Esophagus muscularis mucosa (tissue), 4 donors: ENCODE results near the gene TNS1. TPM values are rescaled to one million over a fixed set of nuclear protein-coding genes. Genes with fewer than 3 reads are reported as not detected.
A peak's percentile ranks its signal among the peaks of the same experiment; 100 is the strongest.

Experiments used
- DNase-seq: peaks from one replicate; pipeline ENCODE4 v3.0.0-alpha.2; 2017; ENCODE audit errors: extremely low spot score
- H3K27ac ChIP-seq, 4 donors: fragments of 200-600 bp; sonication (generic); replicated peaks in 1 of 4; 1 replicate in 3 of 4; 2 replicates in 1 of 4; pipeline ENCODE4 v1.5.1; 2016 to 2019; ENCODE audit warnings: mild to moderate bottlenecking in 1 of 4
- H3K27me3 ChIP-seq, 4 donors: fragments of 200-600 bp; sonication (generic); one replicate each; pipeline versions ENCODE4 v1.5.1 to v1.6.0; 2016 to 2019
- H3K36me3 ChIP-seq, 4 donors: fragments of 200-600 bp; sonication (generic); one replicate each; pipeline ENCODE4 v1.5.1; 2016 to 2019
- H3K4me1 ChIP-seq, 4 donors: fragments of 200-600 bp; sonication (generic); one replicate each; pipeline ENCODE4 v1.5.1; 2016 to 2019
- H3K4me3 ChIP-seq, 4 donors: fragments of 200-600 bp; sonication (generic); 1 replicate in 2 of 4; 2 replicates in 2 of 4; pipeline ENCODE4 v1.5.1; 2016 to 2019; ENCODE audit warnings: mild to moderate bottlenecking in 4 of 4, moderate library complexity in 1 of 4
- H3K9me3 ChIP-seq, 4 donors: fragments of 200-600 bp; sonication (generic); 1 replicate in 3 of 4; 2 replicates in 1 of 4; pipeline ENCODE4 v1.5.1; 2016 to 2019
- CTCF ChIP-seq, 3 experiments: fragments of 200-600 bp in 2 of 3; fragments of 450-650 bp in 1 of 3; sonication (generic) in 2 of 3; IDR thresholded peaks; one replicate each; pipeline ENCODE4 v1.5.1; 2017 to 2019; ENCODE audit warnings: antibody characterized with exemption in 3 of 3, mild to moderate bottlenecking in 2 of 3, moderate library complexity in 1 of 3
- EP300 ChIP-seq: sonication (generic); formaldehyde crosslinking; IDR thresholded peaks from one replicate; pipeline ENCODE4 v1.6.1; 2017; ENCODE audit warnings: antibody characterized with exemption
- POLR2A ChIP-seq: fragments of 450-650 bp; IDR thresholded peaks from one replicate; pipeline ENCODE4 v1.6.1; 2017; ENCODE audit warnings: antibody characterized with exemption, moderate library complexity, mild to moderate bottlenecking, low read depth
- POLR2AphosphoS5 ChIP-seq, 2 donors: sonication (generic); formaldehyde crosslinking; IDR thresholded peaks; one replicate each; pipeline ENCODE4 v1.6.1; 2017; ENCODE audit warnings: antibody characterized with exemption in 2 of 2
- WGBS: methylation state at CpG from one replicate; pipeline ENCODE4 v1.1.5; 2018; 5-methylcytosine and 5-hydroxymethylcytosine counted together
- intact Hi-C: fragments of 100-400 bp; cut with DNase I; formaldehyde crosslinking; loops from one replicate; pipeline ENCODE4 v1.15.1; 2023
- total RNA-seq, 4 donors: library from RNA; depleted of rRNA; stranded (reverse); fragments of >200 nt; gene quantifications; one replicate each; pipeline versions ENCODE4 v1.1.0 to v1.2.1, GENCODE V29; 2016

TNS1 gene
- total RNA-seq, 4 donors from 2014 or later = 1,001 to 2,170 (median 1,411) TPM

- no peaks in the 10 kb centered on the region for H3K27me3 ChIP-seq
- DNase-seq = no peak
- H3K36me3 ChIP-seq = peaks cover 54 to 91% (median 91%) of the 10 kb centered on the region in 4 donors
- intact Hi-C loops = no loop called here
- H3K9me3 ChIP-seq = no peaks in the 10 kb centered on the region
- H3K4me1 ChIP-seq = peaks cover 60 to 96% (median 92%) of the 10 kb centered on the region in 4 donors
- TF ChIP-seq POLR2A (no peak), CTCF (IDR thresholded peaks at IDR 0.05) (no peak), EP300 (no peak), POLR2AphosphoS5 (IDR thresholded peaks at IDR 0.05) (peak; percentile 7 to 30)
- H3K27ac ChIP-seq = peak overlapping the region; percentile 76 to 82 (median 82)
- WGBS = 42% methylated on average over 8 of the region's 9 CpGs
- H3K4me3 ChIP-seq = no peak overlapping the region
These were observed 197.8 kb downstream of the TNS1 start for GRCh38 chr2:217804791-217805667.

GRCh38 chr2:217804338-217804737 is 198.5 kb downstream of the TNS1 start:
- peaks cover 48 to 91% (median 85%) of the 10 kb centered on the region in 4 donors for H3K36me3 ChIP-seq
- intact Hi-C loops = no loop called here
- H3K4me3 ChIP-seq = no peak overlapping the region
- H3K27me3 ChIP-seq = no peaks in the 10 kb centered on the region
- H3K27ac ChIP-seq = peak overlapping the region; percentile 76 to 82 (median 82)
- H3K9me3 ChIP-seq = no peaks in the 10 kb centered on the region
- H3K4me1 ChIP-seq = peaks cover 60 to 97% (median 96%) of the 10 kb centered on the region in 4 donors
- WGBS = 71% methylated on average over 11 of the region's 12 CpGs
- DNase-seq = no peak
- TF ChIP-seq POLR2A = no peak
- TF ChIP-seq CTCF (IDR thresholded peaks at IDR 0.05) = no peak
- TF ChIP-seq POLR2AphosphoS5 (IDR thresholded peaks at IDR 0.05) = no peak

GRCh38 chr2:217803653-217803960 is 199.2 kb downstream of the TNS1 start:
- H3K27ac ChIP-seq = peak overlapping the region; percentile 76 to 82 (median 82)
- 78% methylated on average over 3 of the region's 3 CpGs for WGBS
- TF ChIP-seq POLR2AphosphoS5 (IDR thresholded peaks at IDR 0.05) (peak; percentile 15 to 74), POLR2A (no peak), EP300 (no peak), CTCF (IDR thresholded peaks at IDR 0.05) (no peak)
- intact Hi-C loops = no loop called here
- H3K9me3 ChIP-seq = no peaks in the 10 kb centered on the region
- H3K27me3 ChIP-seq = no peaks in the 10 kb centered on the region
- DNase-seq = no peak
- H3K4me3 ChIP-seq = no peak overlapping the region
- peaks cover 56 to 100% (median 98%) of the 10 kb centered on the region in 4 donors for H3K4me1 ChIP-seq
- peaks cover 44 to 88% (median 81%) of the 10 kb centered on the region in 4 donors for H3K36me3 ChIP-seq

- intact Hi-C loops = no loop called here
- Histone ChIP-seq H3K36me3 (peaks cover 38 to 83% (median 76%) of the 10 kb centered on the region in 4 donors), H3K4me1 (peaks cover 50 to 100% (median 98%) of the 10 kb centered on the region in 4 donors), H3K27ac (peak overlapping the region; percentile 76 to 82 (median 82)), H3K4me3 (no peak overlapping the region), H3K27me3 (no peaks in the 10 kb centered on the region), H3K9me3 (no peaks in the 10 kb centered on the region)
- TF ChIP-seq POLR2A = no peak
- no peak for TF ChIP-seq EP300
- TF ChIP-seq POLR2AphosphoS5 (IDR thresholded peaks at IDR 0.05) = peak in 1 of 2 donors; percentile 58
- 75% methylated on average over 6 of the region's 7 CpGs for WGBS
- DNase-seq = no peak
These were observed 199.7 kb downstream of the TNS1 start for GRCh38 chr2:217802876-217803652.

- Histone ChIP-seq H3K4me3 (no peak overlapping the region), H3K27me3 (no peaks in the 10 kb centered on the region), H3K27ac (peak overlapping the region; percentile 76 to 82 (median 82)), H3K9me3 (no peaks in the 10 kb centered on the region), H3K36me3 (peaks cover 30 to 75% (median 68%) of the 10 kb centered on the region in 4 donors), H3K4me1 (peaks cover 50 to 100% (median 96%) of the 10 kb centered on the region in 4 donors)
- 70% methylated on average over 4 of the region's 4 CpGs for WGBS
- no peak for DNase-seq
- no peak for TF ChIP-seq CTCF (IDR thresholded peaks at IDR 0.05)
- no peak for TF ChIP-seq EP300
- TF ChIP-seq POLR2AphosphoS5 (IDR thresholded peaks at IDR 0.05) = peak; percentile 23 to 44
- TF ChIP-seq POLR2A = peak; percentile 9
- intact Hi-C loops = no loop called here
These were observed 200.5 kb downstream of the TNS1 start for GRCh38 chr2:217802266-217802665.
